Gastrocnemius medialis (tissue), 4 donors: ENCODE results near the gene ATP11A.

ENCODE experiments used
- POLR2A ChIP-seq, 2 donors: fragments of 450-650 bp; IDR thresholded peaks; one replicate each; pipeline ENCODE4 v1.6.1; 2017; ENCODE audit warnings: antibody characterized with exemption in 2 of 2, mild to moderate bottlenecking in 2 of 2, moderate library complexity in 2 of 2
- TF ChIP-seq, protein P1 (sequence below), 5 experiments: fragments of 450-650 bp in 3 of 5; fragments of 200-600 bp in 2 of 5; sonication (generic) in 2 of 5; IDR thresholded peaks in 4 of 5; conservative IDR thresholded peaks in 1 of 5; 1 replicate in 4 of 5; 2 replicates in 1 of 5; pipeline ENCODE4 v1.5.1; 2016 to 2019; ENCODE audit warnings: antibody characterized with exemption in 5 of 5, mild to moderate bottlenecking in 3 of 5, moderate library complexity in 3 of 5

DNA sequence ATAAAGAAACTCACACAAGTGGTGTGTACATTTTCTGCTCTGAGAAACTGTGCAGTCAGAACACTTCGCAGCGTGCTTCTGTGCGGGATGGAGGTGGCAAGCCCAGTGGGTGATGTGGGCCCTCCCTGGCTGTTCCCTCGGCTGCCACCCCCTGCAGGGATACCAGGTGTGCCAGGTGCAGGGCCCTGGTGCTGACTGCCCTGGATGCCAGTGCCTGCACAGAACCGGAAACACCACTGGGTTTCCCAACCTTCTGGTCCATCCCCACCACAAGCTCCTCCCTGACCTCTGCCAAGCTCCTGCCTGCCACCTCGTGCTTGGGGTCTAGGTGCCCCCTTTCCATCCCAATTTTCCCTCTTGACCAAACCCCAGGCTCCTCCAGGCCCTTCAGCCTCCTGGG lies 197.3 kb downstream of the ATP11A start:
- TF ChIP-seq POLR2A (IDR thresholded peaks at IDR 0.05), result no peak
- TF ChIP-seq, protein P1, sequence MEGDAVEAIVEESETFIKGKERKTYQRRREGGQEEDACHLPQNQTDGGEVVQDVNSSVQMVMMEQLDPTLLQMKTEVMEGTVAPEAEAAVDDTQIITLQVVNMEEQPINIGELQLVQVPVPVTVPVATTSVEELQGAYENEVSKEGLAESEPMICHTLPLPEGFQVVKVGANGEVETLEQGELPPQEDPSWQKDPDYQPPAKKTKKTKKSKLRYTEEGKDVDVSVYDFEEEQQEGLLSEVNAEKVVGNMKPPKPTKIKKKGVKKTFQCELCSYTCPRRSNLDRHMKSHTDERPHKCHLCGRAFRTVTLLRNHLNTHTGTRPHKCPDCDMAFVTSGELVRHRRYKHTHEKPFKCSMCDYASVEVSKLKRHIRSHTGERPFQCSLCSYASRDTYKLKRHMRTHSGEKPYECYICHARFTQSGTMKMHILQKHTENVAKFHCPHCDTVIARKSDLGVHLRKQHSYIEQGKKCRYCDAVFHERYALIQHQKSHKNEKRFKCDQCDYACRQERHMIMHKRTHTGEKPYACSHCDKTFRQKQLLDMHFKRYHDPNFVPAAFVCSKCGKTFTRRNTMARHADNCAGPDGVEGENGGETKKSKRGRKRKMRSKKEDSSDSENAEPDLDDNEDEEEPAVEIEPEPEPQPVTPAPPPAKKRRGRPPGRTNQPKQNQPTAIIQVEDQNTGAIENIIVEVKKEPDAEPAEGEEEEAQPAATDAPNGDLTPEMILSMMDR (IDR thresholded peaks at IDR 0.05 in 4 of 5, conservative IDR thresholded peaks at IDR 0.05 in 1 of 5), result no peak
